HG03575 (cell line): ENCODE measurements around the gene SYT13.

ENCODE experiments used
- ATAC-seq: cut with Tn5 transposase; IDR thresholded peaks from one replicate; pipeline ENCODE4 v1.9.1; 2021; ENCODE audit not compliant: unreplicated experiment, insufficient number of reproducible peaks, low FRiP score; ENCODE audit errors: extremely low read depth

SYT13 gene, protein sequence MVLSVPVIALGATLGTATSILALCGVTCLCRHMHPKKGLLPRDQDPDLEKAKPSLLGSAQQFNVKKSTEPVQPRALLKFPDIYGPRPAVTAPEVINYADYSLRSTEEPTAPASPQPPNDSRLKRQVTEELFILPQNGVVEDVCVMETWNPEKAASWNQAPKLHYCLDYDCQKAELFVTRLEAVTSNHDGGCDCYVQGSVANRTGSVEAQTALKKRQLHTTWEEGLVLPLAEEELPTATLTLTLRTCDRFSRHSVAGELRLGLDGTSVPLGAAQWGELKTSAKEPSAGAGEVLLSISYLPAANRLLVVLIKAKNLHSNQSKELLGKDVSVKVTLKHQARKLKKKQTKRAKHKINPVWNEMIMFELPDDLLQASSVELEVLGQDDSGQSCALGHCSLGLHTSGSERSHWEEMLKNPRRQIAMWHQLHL

DNA sequence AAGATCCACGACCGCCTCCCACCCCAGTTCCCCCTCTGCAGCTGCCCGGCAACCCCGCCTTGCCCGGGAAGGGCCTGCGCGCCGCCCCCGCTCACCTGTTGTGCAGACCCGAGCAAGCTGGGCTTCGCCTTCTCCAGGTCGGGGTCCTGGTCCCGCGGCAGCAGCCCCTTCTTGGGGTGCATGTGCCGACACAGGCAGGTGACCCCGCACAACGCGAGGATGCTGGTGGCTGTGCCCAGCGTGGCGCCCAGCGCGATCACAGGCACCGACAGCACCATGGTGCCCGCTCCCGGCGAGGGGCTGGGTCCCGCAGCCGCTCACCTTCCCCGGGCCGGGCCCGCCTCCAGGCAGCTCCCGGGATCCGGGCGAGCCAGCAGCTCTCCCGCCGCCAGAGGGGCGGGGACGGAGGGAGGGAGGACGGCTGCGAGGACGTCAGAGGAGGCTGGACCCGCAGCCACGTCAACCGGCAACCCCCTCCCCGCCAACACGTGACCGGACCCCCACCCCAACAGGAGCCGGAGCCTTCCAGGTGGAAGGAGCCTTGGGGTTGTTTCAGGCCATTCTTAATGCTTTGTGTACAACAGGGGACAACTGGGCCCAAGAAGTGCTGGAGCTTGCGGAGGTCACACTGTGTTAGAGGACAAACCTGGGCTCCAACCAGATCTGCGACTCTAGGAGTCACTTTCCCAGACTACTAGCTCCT is at the start of gene SYT13:
Gene SYT13 (minus strand): TSS at position 412 of the 703 bp plus-strand sequence. CDS start 134 bp downstream, at position 278.
- no peak for ATAC-seq

DNA sequence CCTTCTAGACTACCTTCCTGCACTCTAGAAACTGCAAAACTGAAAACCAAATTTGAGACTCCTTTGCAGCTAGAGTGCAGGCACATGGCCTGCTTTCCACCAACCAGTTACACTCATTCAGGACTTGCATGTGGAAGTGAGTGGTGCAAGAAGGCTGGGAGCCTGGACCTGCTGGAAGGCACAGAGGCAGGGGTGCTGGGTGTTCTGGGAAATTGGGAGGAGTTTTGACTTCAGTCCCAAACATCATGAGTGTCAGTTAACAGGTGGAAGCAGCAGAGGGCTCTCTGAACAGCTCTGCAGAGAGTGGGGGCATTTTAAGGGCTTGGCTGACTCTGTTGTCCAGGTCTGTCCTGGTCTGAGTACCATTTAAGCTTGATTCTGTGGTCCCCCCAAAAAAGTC is 49.3 kb upstream of the SYT13 start:
- ATAC-seq, result no peak

DNA sequence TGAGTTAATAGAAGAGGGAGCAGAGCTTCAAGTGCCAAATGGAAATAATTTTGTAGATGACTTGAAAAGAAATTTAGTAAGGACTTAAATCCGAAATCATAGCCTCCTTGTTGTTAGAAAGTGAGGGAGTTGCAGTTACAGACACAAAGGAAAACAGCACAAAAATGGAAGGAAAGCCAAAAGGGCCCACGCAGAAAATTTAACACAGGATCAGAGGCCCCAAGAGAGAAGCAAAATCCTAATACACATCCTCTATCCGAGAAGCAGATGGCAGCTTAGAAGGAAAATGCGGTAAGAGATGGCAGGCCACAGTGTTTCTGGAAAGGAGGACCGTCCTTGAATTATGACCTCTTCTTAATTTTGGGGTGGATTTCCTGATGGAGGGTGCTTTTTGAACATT is 48.7 kb upstream of the SYT13 start:
- ATAC-seq, result no peak

DNA sequence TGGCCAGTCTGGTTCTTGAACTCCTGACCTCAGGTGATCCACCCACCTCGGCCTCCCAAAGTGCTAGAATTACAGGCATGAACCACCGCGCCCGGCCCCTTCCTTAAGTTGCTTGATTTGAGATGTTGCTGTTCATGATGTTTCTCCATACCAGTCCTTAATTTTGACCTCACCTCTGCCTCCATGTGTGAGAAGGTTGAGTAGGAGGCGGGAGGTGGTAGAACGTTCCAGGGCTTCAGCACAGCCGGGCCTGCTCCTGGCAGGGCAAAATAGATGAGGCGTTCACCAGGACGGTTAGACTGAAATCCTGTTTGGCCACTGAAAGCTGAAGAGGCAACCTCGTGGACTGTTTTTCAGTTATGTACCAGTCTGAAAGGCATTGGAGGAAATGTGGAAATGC is 48.3 kb upstream of the SYT13 start:
- ATAC-seq, result no peak

DNA sequence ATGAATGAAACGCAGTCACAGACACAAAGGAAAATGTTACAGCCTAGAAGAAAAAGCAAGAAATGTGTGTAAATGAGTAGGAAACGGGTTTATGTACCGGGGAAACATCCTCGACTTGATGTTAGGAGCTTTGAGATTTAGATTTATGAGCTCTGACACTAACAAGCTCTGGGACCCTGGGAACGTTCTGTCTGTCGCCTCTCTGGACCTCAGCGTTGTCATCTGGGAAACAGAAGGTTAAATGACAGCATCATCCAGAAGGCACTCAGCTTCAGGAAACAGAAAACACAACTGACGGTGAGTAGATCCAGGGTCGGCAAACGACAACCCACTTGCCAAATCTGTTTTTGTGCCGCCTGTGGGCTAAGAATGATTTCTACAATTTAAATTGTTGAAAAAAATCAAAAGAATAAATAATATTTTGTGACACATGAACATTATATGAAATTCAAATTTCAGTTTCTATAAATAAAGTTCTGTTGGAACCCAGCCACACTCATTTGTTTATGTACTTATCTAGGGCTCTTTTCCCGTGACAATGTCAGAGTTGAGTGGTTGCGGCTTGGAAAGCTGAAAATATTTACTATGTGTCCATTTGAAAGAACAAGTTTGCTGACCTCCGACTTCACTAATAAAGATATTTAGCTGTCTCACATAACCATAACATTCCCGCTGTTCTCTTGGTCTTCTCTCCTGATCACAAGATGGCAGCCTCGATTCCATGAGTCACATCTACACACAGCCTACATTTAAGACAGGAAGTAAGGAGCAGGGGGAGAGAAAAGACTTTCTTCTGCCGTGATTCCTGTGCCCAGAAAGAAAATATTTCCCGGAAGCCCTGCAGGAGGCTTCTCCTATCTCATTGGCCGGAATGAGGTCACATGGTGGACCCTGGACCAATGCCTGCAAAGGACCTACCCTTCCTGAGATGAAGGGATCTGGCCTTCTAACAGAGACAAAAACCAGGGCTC is 47.1 kb upstream of the SYT13 start:
- ATAC-seq, result no peak

DNA sequence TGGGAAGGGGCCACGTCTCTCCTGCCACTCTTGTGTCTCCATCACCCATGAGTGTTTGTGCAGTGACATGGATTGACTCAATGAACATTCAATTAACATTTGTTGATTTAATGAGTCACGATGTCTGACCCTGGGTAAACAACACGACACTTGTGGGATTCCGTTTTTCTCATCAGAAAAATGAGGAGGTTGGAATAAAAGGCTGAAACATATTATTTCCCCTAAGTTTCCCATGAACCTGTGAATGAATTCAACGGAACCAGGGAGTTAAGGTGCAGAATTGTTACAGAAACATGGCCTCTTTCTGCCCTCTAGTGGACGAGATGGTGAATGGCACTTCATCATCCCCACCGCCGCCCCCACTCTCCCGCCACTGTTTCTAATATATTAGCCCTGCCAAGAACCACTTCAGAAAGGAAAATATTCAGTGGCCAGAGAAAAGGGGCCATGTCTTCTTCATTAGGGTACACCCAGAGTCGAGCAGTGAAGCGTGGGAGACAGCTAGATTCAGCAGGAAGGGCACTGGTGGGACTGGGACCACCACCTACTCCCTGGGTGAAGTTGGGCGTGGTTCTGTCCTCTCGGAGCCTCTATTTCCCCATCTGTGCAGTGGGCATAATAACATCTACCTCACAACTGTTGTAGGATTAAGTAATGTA is 46.3 kb upstream of the SYT13 start:
- ATAC-seq, result no peak

DNA sequence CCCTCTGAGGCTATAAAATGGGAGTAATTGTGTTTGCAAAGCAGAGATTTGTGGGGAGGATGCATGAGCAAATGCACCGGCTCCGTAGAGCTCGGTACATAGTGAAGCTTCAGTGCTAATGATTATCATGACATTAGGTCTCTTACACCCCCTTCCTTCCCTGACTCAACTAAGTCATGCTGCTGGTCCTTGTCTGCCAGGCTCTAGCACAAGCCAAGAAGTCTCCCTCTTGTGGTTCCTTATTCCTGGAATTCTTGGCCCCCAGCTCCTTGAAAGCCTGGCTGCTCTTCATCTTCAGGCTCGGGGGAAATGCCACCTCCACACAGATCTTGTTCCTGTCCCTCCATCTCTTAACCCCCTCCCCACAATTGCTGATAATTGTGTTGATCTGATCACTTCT is 45.7 kb upstream of the SYT13 start:
- no peak for ATAC-seq

DNA sequence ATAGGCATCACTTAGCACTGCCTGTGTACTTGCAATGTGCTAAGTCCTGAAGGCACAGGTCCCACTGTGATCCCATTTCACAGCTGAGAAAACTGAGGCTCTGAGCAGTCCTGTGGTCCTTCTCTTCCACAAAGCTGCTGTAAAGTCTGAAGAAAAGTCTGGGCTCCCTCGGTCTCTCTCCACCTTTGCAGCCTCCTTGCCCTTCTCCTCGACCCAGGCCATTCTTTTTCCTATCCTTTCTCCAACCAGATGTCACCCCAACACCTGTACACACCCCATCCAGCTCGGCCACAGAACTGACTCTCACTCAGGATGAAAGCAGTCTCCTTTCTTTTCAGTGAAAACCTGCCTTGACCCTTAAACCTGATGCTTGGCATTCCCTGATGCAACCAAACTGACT is 42.6 kb upstream of the SYT13 start:
- no peak for ATAC-seq

DNA sequence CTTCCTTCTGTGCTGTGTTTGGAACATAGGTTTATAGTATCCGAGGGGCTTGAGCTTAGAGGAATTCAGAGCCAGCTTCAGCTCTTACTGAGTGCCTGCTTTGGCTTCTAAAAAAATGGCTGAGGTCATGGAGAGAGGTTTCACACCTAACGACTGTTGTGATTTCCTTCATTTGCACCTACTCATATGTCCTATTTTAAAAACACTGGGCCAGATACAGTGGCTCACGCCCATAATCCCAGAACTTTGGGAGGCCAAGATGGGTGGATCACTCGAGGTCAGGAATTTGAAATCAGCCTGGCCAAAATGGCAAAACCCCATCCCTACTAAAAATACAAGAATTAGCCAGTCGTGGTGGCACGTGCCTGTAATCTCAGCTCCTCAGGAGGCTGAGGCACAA is 38.3 kb upstream of the SYT13 start:
- ATAC-seq, result no peak

DNA sequence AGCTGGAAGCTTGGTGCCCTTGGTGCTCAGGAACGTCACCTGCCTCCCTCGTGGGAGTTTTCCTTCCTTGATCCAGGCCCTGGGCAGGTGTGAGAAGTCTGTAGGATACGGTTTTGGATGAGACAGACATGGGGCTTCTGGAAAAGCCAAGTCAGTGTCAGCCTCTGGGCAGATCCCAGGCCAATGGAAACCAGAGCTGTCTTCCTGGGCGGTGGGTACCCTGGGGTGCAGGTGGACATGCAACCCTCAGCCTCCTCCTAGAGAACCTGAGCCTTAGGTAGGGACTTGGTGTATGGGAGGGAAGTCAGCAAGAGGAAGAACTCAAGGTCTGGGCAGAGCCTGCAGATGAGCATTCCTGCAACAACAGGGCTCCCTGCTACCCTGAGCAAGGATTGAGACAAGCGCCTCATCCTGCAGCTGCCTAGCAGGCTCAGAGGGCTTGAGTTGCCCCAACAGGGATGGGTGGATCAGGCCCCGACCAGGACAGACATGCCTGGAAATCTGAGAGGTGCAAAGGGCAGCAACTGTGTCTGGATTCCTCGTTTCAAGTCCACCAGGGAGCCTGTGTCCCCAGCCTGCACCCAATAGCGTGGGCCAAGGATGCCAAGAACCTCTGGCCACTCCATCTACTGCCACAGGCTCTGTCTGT is 37.6 kb upstream of the SYT13 start:
- no peak for ATAC-seq

DNA sequence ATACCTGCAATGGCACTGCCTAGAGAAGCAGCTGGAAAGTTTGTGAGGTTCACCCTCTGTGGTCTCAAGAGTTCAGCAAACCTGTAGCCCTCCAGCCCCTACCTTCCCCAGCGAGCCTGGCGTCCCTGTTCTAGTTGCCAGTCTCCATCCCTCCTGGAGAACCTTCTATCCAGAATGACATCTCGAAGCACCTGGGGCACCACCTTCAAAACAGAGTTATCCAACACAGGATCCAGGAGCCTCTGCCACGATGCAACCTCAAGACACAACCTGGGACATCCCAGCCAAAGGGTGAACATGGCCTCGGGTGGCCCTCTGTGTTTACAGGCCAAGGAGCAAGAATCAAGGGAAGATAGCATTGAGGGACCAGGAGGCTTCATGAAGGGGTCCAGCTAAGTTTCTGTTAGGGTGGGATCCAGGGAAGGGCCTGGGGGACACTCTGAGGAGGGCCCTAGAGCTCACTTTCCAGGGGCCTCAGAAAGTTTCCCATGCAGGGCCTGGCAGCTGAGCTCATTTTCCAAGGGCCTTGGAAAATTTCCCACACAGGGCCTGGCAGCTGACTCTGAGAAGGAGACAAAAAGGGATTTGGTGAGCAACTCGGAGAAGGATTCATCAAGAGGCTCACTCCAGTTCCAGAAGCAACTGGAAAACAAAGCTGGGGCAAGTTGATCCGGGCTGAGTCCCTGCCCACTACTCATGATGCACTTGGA is 36.9 kb upstream of the SYT13 start:
- no peak for ATAC-seq

DNA sequence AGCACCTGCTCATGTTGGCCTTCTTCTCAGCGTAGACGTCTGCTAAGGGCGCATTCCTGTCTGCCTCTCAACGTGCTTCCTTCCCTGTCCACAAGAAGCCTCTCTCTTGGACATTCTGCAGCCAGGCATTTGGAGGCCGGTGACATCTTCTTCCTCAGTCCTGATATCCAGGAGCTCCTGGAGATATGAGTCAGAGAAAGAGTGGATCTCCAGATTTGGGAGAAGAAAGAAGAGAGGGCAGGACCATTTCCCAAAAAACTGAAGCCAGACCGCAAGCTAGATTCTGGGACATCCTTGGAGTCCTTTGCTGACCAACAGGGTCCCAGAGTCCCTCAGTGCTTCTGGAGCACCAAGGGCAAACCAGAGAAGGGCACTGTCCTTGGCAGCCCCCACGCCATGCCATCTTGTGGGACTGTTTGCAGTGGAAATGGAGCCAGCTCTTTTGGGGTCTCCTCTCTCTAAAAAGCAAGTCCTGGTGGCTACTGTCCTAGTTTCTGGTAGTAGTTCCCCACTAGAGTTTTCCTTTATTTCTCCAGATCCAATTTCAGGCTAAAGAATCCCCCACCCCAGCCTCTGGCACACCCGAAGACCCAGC is 36.1 kb upstream of the SYT13 start:
- ATAC-seq, result no peak

DNA sequence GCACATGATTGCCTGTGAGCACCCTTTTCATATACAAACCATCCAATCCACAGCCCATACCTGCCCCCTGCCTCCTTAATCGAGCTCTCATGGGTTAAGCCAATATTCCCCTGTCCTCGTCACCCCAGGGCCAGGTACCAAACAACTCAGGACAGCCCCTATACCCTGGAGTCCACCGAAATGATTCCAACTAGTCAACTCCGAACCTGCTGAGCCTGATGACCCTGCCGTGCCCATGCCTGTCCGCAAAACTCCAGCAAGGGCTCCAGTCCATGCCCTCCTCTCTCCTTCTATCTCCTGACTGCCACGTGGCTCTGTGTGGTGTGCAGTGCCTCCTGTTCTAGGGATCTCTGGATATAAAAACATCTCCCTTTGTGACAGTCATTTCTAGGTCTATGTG is 35.5 kb upstream of the SYT13 start:
- no peak for ATAC-seq

DNA sequence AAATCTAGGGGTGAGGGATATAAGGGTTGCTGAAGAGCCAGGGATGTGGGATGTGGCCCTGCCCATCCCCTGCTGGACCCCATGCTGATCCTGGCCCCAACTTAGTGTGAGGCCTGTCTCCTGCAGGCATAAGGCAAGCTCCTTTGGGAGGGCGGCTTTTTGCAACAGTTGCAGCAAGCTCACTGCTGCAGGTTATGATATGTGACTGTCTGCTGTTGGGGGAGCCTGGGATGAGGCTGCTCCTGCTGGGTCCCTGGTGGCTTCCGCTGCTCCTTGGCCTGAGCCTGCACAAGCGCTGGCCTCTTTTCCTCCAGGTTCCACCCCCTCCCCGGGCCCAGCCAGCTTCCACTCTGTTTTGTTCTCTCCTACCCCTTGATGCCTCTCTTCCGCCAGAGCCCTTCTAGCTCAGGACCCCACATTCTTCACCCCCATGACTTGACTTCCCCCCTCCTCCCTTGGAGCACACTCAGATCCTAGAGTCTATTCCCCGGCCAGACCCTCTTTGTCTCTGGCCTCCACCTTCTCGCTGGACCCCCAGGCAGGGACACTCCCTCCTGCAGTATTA is 35.0 kb upstream of the SYT13 start:
- no peak for ATAC-seq

DNA sequence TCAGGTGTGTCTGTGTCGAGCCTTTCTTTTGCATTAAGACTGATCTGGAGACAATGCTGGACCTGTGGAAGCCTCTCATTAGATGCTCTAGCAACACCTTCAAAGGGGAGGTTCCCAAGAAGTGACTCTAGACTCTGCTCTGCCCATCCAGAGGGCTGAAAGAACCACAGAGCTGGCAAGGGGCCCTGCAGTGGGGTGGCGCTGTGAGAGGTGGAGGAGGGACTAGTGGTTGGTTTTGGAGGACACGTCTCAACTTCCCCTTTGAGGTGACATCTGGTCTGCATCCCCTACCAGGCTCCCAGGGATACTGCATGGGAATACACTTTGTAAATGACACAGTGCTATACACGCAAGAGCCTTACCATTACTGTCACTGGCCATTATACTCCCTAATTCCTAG is 34.2 kb upstream of the SYT13 start:
- ATAC-seq, result no peak

DNA sequence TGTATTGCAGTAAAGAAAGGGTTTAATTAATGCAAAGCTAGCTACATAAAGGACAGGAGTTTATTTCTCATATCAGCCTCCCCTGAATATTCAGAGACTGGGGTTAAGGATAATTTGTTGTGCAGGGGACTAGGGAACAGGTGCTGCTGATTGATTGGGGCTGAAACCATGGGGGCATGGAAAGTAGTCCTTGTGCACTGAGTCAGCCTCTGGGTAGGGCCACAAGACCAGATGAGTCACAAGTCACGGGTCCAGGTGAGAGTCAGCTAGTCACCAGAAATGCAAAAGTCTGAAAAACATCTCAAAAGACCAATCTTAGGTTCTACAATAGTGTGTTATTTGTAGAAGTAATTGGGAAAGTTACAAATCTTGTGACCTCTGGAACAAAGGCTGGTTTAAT is 32.9 kb upstream of the SYT13 start:
- ATAC-seq, result no peak

DNA sequence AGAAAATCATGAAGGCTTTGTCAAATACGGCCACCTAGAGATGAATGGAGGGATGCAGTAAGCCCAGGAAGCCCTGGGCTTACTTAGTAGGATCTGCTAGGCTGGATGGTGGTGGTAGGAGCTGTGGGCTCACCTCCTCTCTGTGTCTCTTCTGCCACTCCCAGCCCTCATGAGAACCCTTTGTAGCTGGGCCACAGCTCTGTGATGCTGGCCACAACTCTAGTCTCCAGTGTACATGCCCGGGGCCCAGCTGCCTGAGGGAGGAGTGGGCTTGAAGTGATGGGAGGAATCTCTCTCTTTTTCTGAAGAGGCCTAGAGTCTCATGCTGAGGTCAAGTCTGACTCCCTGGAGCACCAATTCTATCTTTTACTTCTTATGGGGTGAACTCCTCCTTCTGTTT is 32.4 kb upstream of the SYT13 start:
- no peak for ATAC-seq
